ENCODE results near the gene ZBTB39.

DNA sequence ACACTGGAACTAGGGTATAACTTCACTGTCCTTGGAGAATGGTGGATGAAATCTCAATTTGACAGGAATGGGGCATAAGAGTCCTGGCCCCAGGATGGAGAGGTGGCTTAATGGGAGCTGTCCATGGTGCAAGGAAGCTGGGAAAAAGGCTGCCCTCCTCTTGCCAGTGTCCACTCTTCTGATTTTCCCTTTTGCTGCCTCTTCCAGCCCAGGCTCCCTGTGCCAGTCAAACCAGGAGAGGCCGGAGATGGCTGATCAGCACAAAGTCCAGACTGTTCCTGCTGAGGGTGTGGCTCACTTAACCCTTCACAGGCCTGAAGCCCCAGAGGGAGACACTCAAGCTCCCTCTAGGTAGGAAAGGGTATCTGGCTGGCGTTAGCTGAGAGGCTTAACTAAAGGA, 43.5 kb upstream of the ZBTB39 start, which contains the start of gene MYO1A:
- TF ChIP-seq, protein P1, sequence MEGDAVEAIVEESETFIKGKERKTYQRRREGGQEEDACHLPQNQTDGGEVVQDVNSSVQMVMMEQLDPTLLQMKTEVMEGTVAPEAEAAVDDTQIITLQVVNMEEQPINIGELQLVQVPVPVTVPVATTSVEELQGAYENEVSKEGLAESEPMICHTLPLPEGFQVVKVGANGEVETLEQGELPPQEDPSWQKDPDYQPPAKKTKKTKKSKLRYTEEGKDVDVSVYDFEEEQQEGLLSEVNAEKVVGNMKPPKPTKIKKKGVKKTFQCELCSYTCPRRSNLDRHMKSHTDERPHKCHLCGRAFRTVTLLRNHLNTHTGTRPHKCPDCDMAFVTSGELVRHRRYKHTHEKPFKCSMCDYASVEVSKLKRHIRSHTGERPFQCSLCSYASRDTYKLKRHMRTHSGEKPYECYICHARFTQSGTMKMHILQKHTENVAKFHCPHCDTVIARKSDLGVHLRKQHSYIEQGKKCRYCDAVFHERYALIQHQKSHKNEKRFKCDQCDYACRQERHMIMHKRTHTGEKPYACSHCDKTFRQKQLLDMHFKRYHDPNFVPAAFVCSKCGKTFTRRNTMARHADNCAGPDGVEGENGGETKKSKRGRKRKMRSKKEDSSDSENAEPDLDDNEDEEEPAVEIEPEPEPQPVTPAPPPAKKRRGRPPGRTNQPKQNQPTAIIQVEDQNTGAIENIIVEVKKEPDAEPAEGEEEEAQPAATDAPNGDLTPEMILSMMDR (IDR thresholded peaks at IDR 0.05): no peak
- TF ChIP-seq POLR2A (IDR thresholded peaks at IDR 0.05): no peak
- TF ChIP-seq POLR2AphosphoS5 (IDR thresholded peaks at IDR 0.05; ENCODE audit: insufficient read depth in 1 of 2, low read depth in 1 of 2): no peak
